ENCODE results near the gene UTP15. TPM values are rescaled to one million over a fixed set of nuclear protein-coding genes. Genes with fewer than 3 reads are reported as not detected.

UTP15 gene
- total RNA-seq, 2 experiments from 2014 or later: 33.6 to 42.4 TPM

- H3K4me1 Mint-ChIP-seq: no peaks in the 10 kb centered on the region
- ChIA-PET CTCF (interaction anchor here (0.9 to 2.3 kb wide), 3 partner anchors 10 to 14 kb away, joined by 3 to 13 read pairs (median 5); no protein-coding TSS in a partner anchor), POLR2A (no interaction called here)
- ATAC-seq (no peak), DNase-seq (no peak)
- no peak overlapping the region for H3K4me3 Mint-ChIP-seq
- H3K36me3 Mint-ChIP-seq (ENCODE audit: low read depth): no peaks in the 10 kb centered on the region
- H3K9me3 Mint-ChIP-seq (ENCODE audit: low read depth): no peaks in the 10 kb centered on the region
- H3K27me3 Mint-ChIP-seq: peaks cover 16% of the 10 kb centered on the region
- intact Hi-C loops (cut with DNase I, micrococcal nuclease): loop anchor here in 1 of 2 experiments (10.0 kb wide), 1 partner anchor 449 kb away; no protein-coding TSS in a partner anchor
- H3K27ac Mint-ChIP-seq: no peak overlapping the region
Measured at GRCh38 chr5:73534011-73534644, 31.4 kb upstream of the UTP15 start.

- H3K36me3 Mint-ChIP-seq (ENCODE audit: low read depth): no peaks in the 10 kb centered on the region
- intact Hi-C loops (cut with DNase I, micrococcal nuclease): loop anchor here in 1 of 2 experiments (10.0 kb wide), 1 partner anchor 450 kb away; no protein-coding TSS in a partner anchor
- ATAC-seq (no peak), DNase-seq (no peak)
- POLR2A ChIA-PET: no interaction called here
- no peak overlapping the region for H3K27ac Mint-ChIP-seq
- CTCF ChIA-PET: interaction anchor here (0.7 to 4.2 kb wide), 9 partner anchors 8 to 1224 kb away, joined by 3 to 25 read pairs (median 5); no protein-coding TSS in a partner anchor
- H3K4me1 Mint-ChIP-seq: no peaks in the 10 kb centered on the region
- H3K9me3 Mint-ChIP-seq (ENCODE audit: low read depth): no peaks in the 10 kb centered on the region
- H3K27me3 Mint-ChIP-seq: peaks cover 16% of the 10 kb centered on the region
- H3K4me3 Mint-ChIP-seq: no peak overlapping the region
Measured at GRCh38 chr5:73534971-73535370, 30.6 kb upstream of the UTP15 start.

GRCh38 chr5:73539730-73540129 lies 25.8 kb upstream of the UTP15 start:
- Mint-ChIP-seq H3K4me3 (no peak overlapping the region), H3K36me3 (ENCODE audit: low read depth) (no peaks in the 10 kb centered on the region), H3K27ac (no peak overlapping the region), H3K27me3 (peaks cover 21% of the 10 kb centered on the region), H3K4me1 (no peaks in the 10 kb centered on the region), H3K9me3 (ENCODE audit: low read depth) (no peaks in the 10 kb centered on the region)
- DNase-seq (no peak), ATAC-seq (no peak)
- intact Hi-C loops (cut with DNase I, micrococcal nuclease): loop anchor here in 1 of 2 experiments (10.0 kb wide), 1 partner anchor 455 kb away; no protein-coding TSS in a partner anchor
- ChIA-PET POLR2A (no interaction called here), CTCF (interaction anchor here (0.9 to 6.2 kb wide), 2 partner anchors 17 to 21 kb away, joined by 3 to 77 read pairs; no protein-coding TSS in a partner anchor)

- Mint-ChIP-seq H3K4me3 (no peak overlapping the region), H3K36me3 (ENCODE audit: low read depth) (no peaks in the 10 kb centered on the region), H3K4me1 (no peaks in the 10 kb centered on the region), H3K27me3 (peaks cover 21% of the 10 kb centered on the region), H3K9me3 (ENCODE audit: low read depth) (no peaks in the 10 kb centered on the region), H3K27ac (no peak overlapping the region)
- peak; percentile 58 for ATAC-seq
- no peak for DNase-seq
- intact Hi-C loops (cut with DNase I, micrococcal nuclease): no loop called here
- CTCF ChIA-PET: interaction anchor here (0.9 to 6.2 kb wide), 2 partner anchors 16 to 21 kb away, joined by 3 to 77 read pairs; no protein-coding TSS in a partner anchor
- POLR2A ChIA-PET: no interaction called here
Measured at GRCh38 chr5:73540192-73540591, 25.4 kb upstream of the UTP15 start.

GRCh38 chr5:73542020-73542419 lies 23.5 kb upstream of the UTP15 start:
- CTCF ChIA-PET: interaction anchor here (0.7 to 6.2 kb wide), 5 partner anchors 15 to 49 kb away, joined by 3 to 77 read pairs (median 3); no protein-coding TSS in a partner anchor
- H3K4me1 Mint-ChIP-seq: no peaks in the 10 kb centered on the region
- H3K27me3 Mint-ChIP-seq: peaks cover 24% of the 10 kb centered on the region
- DNase-seq (no peak), ATAC-seq (no peak)
- intact Hi-C loops (cut with DNase I, micrococcal nuclease): no loop called here
- no peaks in the 10 kb centered on the region for H3K36me3 Mint-ChIP-seq (ENCODE audit: low read depth)
- no peaks in the 10 kb centered on the region for H3K9me3 Mint-ChIP-seq (ENCODE audit: low read depth)
- POLR2A ChIA-PET: interaction anchor here (1.0 kb wide), 1 partner anchor 22 kb away, joined by 4 read pairs; no protein-coding TSS in a partner anchor
- H3K4me3 Mint-ChIP-seq: no peak overlapping the region
- no peak overlapping the region for H3K27ac Mint-ChIP-seq

GRCh38 chr5:73544429-73545402 lies 20.8 kb upstream of the UTP15 start:
- H3K9me3 Mint-ChIP-seq (ENCODE audit: low read depth): no peaks in the 10 kb centered on the region
- POLR2A ChIA-PET: no interaction called here

GRCh38 chr5:73545403-73545779 lies 20.2 kb upstream of the UTP15 start:
- ATAC-seq (no peak), DNase-seq (no peak)
- POLR2A ChIA-PET: no interaction called here
- CTCF ChIA-PET: interaction anchor here (1.4 to 1.8 kb wide), 2 partner anchors 8 to 10 kb away, joined by 5 read pairs; no protein-coding TSS in a partner anchor
- Mint-ChIP-seq H3K4me3 (no peak overlapping the region), H3K27me3 (peaks cover 19% of the 10 kb centered on the region), H3K36me3 (ENCODE audit: low read depth) (no peaks in the 10 kb centered on the region), H3K9me3 (ENCODE audit: low read depth) (no peaks in the 10 kb centered on the region), H3K4me1 (no peaks in the 10 kb centered on the region), H3K27ac (no peak overlapping the region)
- intact Hi-C loops (cut with DNase I, micrococcal nuclease): no loop called here

More at GRCh38 chr5:73544429-73545402, 20.8 kb upstream of the UTP15 start:
- CTCF ChIA-PET: interaction anchor here (0.9 to 1.0 kb wide), 2 partner anchors 11 to 25 kb away, joined by 3 read pairs; no protein-coding TSS in a partner anchor
- no peak for ATAC-seq
- no peaks in the 10 kb centered on the region for H3K4me1 Mint-ChIP-seq
- H3K4me3 Mint-ChIP-seq: no peak overlapping the region
- peaks cover 24% of the 10 kb centered on the region for H3K27me3 Mint-ChIP-seq
- H3K27ac Mint-ChIP-seq: no peak overlapping the region
- intact Hi-C loops (cut with DNase I, micrococcal nuclease): no loop called here
- DNase-seq: no peak
- H3K36me3 Mint-ChIP-seq (ENCODE audit: low read depth): no peaks in the 10 kb centered on the region

- H3K9me3 Mint-ChIP-seq (ENCODE audit: low read depth): no peaks in the 10 kb centered on the region
- ATAC-seq: no peak
- peaks cover 3% of the 10 kb centered on the region for H3K27me3 Mint-ChIP-seq
- intact Hi-C loops (cut with DNase I, micrococcal nuclease): no loop called here
- no peak for DNase-seq
- ChIA-PET CTCF (interaction anchor here (1.0 kb wide), 1 partner anchor 38 kb away, joined by 3 read pairs; no protein-coding TSS in a partner anchor), POLR2A (no interaction called here)
- no peaks in the 10 kb centered on the region for H3K4me1 Mint-ChIP-seq
- no peak overlapping the region for H3K27ac Mint-ChIP-seq
- H3K36me3 Mint-ChIP-seq (ENCODE audit: low read depth): peaks cover 9% of the 10 kb centered on the region
- no peak overlapping the region for H3K4me3 Mint-ChIP-seq
Measured at GRCh38 chr5:73550016-73550415, 15.5 kb upstream of the UTP15 start.

GRCh38 chr5:73552642-73553041 lies 12.9 kb upstream of the UTP15 start:
- no peaks in the 10 kb centered on the region for H3K4me1 Mint-ChIP-seq
- H3K36me3 Mint-ChIP-seq (ENCODE audit: low read depth): peaks cover 10% of the 10 kb centered on the region
- no peaks in the 10 kb centered on the region for H3K9me3 Mint-ChIP-seq (ENCODE audit: low read depth)
- intact Hi-C loops (cut with DNase I, micrococcal nuclease): no loop called here
- no peaks in the 10 kb centered on the region for H3K27me3 Mint-ChIP-seq
- ATAC-seq (no peak), DNase-seq (no peak)
- CTCF ChIA-PET: interaction anchor here (0.5 kb wide), 1 partner anchor 14 kb away, joined by 3 read pairs; no protein-coding TSS in a partner anchor
- POLR2A ChIA-PET: no interaction called here
- no peak overlapping the region for H3K4me3 Mint-ChIP-seq
- H3K27ac Mint-ChIP-seq: no peak overlapping the region

GRCh38 chr5:73558950-73559349 lies 6.6 kb upstream of the UTP15 start:
- no peak overlapping the region for H3K27ac Mint-ChIP-seq
- POLR2A ChIA-PET: no interaction called here
- ATAC-seq (no peak), DNase-seq (no peak)
- H3K36me3 Mint-ChIP-seq (ENCODE audit: low read depth): peaks cover 16% of the 10 kb centered on the region
- peaks cover 8% of the 10 kb centered on the region for H3K4me1 Mint-ChIP-seq
- CTCF ChIA-PET: interaction anchor here (0.6 to 1.2 kb wide), 2 partner anchors 41 to 1677 kb away, joined by 3 to 5 read pairs; no protein-coding TSS in a partner anchor
- H3K4me3 Mint-ChIP-seq: no peak overlapping the region
- H3K27me3 Mint-ChIP-seq: no peaks in the 10 kb centered on the region
- H3K9me3 Mint-ChIP-seq (ENCODE audit: low read depth): no peaks in the 10 kb centered on the region
- intact Hi-C loops (cut with DNase I, micrococcal nuclease): no loop called here

GRCh38 chr5:73564018-73564417 lies 1.5 kb upstream of the UTP15 start:
- Mint-ChIP-seq H3K9me3 (ENCODE audit: low read depth) (no peaks in the 10 kb centered on the region), H3K36me3 (ENCODE audit: low read depth) (peaks cover 12% of the 10 kb centered on the region), H3K4me1 (peaks cover 32% of the 10 kb centered on the region), H3K4me3 (peak overlapping the region; percentile 93), H3K27me3 (no peaks in the 10 kb centered on the region), H3K27ac (peak overlapping the region; percentile 100)
- ATAC-seq (no peak), DNase-seq (no peak)
- POLR2A ChIA-PET: interaction anchor here (0.7 to 1.0 kb wide), 2 partner anchors 65 to 125 kb away, joined by 3 read pairs; partner anchors contain the start of gene BTF3
- CTCF ChIA-PET: interaction anchor here (0.6 to 1.0 kb wide), 4 partner anchors 8 to 240 kb away, joined by 3 to 5 read pairs (median 4); no protein-coding TSS in a partner anchor
- intact Hi-C loops (cut with DNase I, micrococcal nuclease): loop anchor here in 1 of 2 experiments (10.0 kb wide), 3 partner anchors 679 to 1771 kb away; partner anchors contain the start of gene HMGCR

All from activated CD4-positive, alpha-beta T cell treated with anti-CD3 and anti-CD28 coated beads for 36 hours (primary cell).